Muscle of leg (tissue), 11 donors: Measurements from ENCODE around the gene ANKRD63. TPM values are rescaled to one million over a fixed set of nuclear protein-coding genes. Genes with fewer than 3 reads are reported as not detected.

Source experiments
- DNase-seq: peaks from one replicate; pipeline ENCODE4 v3.0.0; 2013
- H3K27ac ChIP-seq: one replicate; pipeline ENCODE4 v1.5.1; 2013; ENCODE audit warnings: mild to moderate bottlenecking, low read length, control low read depth
- H3K27me3 ChIP-seq: one replicate; pipeline ENCODE4 v1.6.1; 2013; ENCODE audit warnings: low read length; ENCODE audit not compliant: control insufficient read depth, insufficient read depth
- H3K36me3 ChIP-seq: one replicate; pipeline ENCODE4 v1.6.1; 2013; ENCODE audit warnings: low read length; ENCODE audit not compliant: control insufficient read depth, insufficient read depth
- H3K4me1 ChIP-seq: one replicate; pipeline ENCODE4 v1.6.1; 2013; ENCODE audit warnings: low read length; ENCODE audit not compliant: control insufficient read depth, insufficient read depth
- H3K4me3 ChIP-seq: one replicate; pipeline ENCODE4 v1.5.1; 2013; ENCODE audit warnings: low read length, control low read depth
- H3K9me3 ChIP-seq: replicated peaks from 2 replicates; pipeline ENCODE4 v1.6.1; 2013; ENCODE audit warnings: low read depth, low read length; ENCODE audit not compliant: control insufficient read depth
- WGBS: methylation state at CpG from one replicate; pipeline ENCODE4 v1.1.5; 2013; ENCODE audit warnings: missing lambda C conversion rate; ENCODE audit not compliant: insufficient coverage; 5-methylcytosine and 5-hydroxymethylcytosine counted together
- polyA plus RNA-seq, 8 donors: library from polyadenylated mRNA; unstranded; fragments of 120-200 nt; gene quantifications; one replicate each; pipeline versions ENCODE4 v1.2.1 to v1.2.3, GENCODE V29; 2013; ENCODE audit warnings: inconsistent platforms in 1 of 8, low replicate concordance in 1 of 8; ENCODE audit not compliant: insufficient read length in 8 of 8, insufficient read depth in 1 of 8
- total RNA-seq: library from RNA; stranded (reverse); fragments of 120-200 nt; gene quantifications from one replicate; pipeline ENCODE4 v1.2.4, GENCODE V29; 2013

The ANKRD63 gene
- total and polyA plus RNA-seq, 9 donors, result 0.11 to 0.22 (median 0.16) TPM; not detected in 3

GRCh38 chr15:40287505-40287904 is 4.6 kb upstream of the ANKRD63 start:
- Histone ChIP-seq H3K4me1 (peaks cover 52% of the 10 kb centered on the region), H3K27ac (no peak overlapping the region), H3K27me3 (peaks cover 60% of the 10 kb centered on the region), H3K36me3 (no peaks in the 10 kb centered on the region), H3K9me3 (no peaks in the 10 kb centered on the region), H3K4me3 (no peak overlapping the region)
- no peak for DNase-seq
- WGBS, result 100% methylated on average over 1 of the region's 3 CpGs

- 64% methylated on average over 6 of the region's 7 CpGs for WGBS
- Histone ChIP-seq H3K9me3 (no peaks in the 10 kb centered on the region), H3K36me3 (no peaks in the 10 kb centered on the region), H3K27ac (no peak overlapping the region), H3K27me3 (peaks cover 59% of the 10 kb centered on the region), H3K4me3 (no peak overlapping the region), H3K4me1 (peaks cover 54% of the 10 kb centered on the region)
- no peak for DNase-seq
Measured at GRCh38 chr15:40286794-40287193, 3.9 kb upstream of the ANKRD63 start.

GRCh38 chr15:40286061-40286532 is 3.2 kb upstream of the ANKRD63 start:
- Histone ChIP-seq H3K36me3 (no peaks in the 10 kb centered on the region), H3K27ac (no peak overlapping the region), H3K9me3 (no peaks in the 10 kb centered on the region), H3K4me1 (peaks cover 54% of the 10 kb centered on the region), H3K27me3 (peaks cover 59% of the 10 kb centered on the region), H3K4me3 (no peak overlapping the region)
- WGBS, result 67% methylated on average over 7 of the region's 7 CpGs
- no peak for DNase-seq

GRCh38 chr15:40285554-40286011 is 2.7 kb upstream of the ANKRD63 start:
- H3K27me3 ChIP-seq, result peaks cover 64% of the 10 kb centered on the region
- no peaks in the 10 kb centered on the region for H3K9me3 ChIP-seq
- H3K4me1 ChIP-seq, result peaks cover 54% of the 10 kb centered on the region
- no peak overlapping the region for H3K4me3 ChIP-seq
- 14% methylated on average over 1 of the region's 1 CpG for WGBS
- H3K36me3 ChIP-seq, result no peaks in the 10 kb centered on the region
- H3K27ac ChIP-seq, result no peak overlapping the region
- no peak for DNase-seq

- Histone ChIP-seq H3K4me1 (peaks cover 49% of the 10 kb centered on the region), H3K27ac (no peak overlapping the region), H3K36me3 (no peaks in the 10 kb centered on the region), H3K9me3 (no peaks in the 10 kb centered on the region), H3K4me3 (no peak overlapping the region), H3K27me3 (peaks cover 64% of the 10 kb centered on the region)
- 54% methylated on average over 4 of the region's 4 CpGs for WGBS
- peak; percentile 73 for DNase-seq
Measured at GRCh38 chr15:40285151-40285550, 2.3 kb upstream of the ANKRD63 start.

GRCh38 chr15:40283615-40284300 is 894 bp upstream of the ANKRD63 start:
- DNase-seq, result peak; percentile 53
- Histone ChIP-seq H3K9me3 (no peaks in the 10 kb centered on the region), H3K27ac (no peak overlapping the region), H3K27me3 (peaks cover 73% of the 10 kb centered on the region), H3K36me3 (no peaks in the 10 kb centered on the region), H3K4me3 (no peak overlapping the region), H3K4me1 (peaks cover 50% of the 10 kb centered on the region)
- 7% methylated on average over 20 of the region's 33 CpGs for WGBS

GRCh38 chr15:40282147-40282868 is 556 bp downstream of the ANKRD63 start:
- H3K27me3 ChIP-seq, result peaks cover 87% of the 10 kb centered on the region
- H3K36me3 ChIP-seq, result no peaks in the 10 kb centered on the region
- peaks cover 56% of the 10 kb centered on the region for H3K4me1 ChIP-seq
- DNase-seq, result no peak
- H3K4me3 ChIP-seq, result peak overlapping the region; percentile 25
- no peaks in the 10 kb centered on the region for H3K9me3 ChIP-seq
- no peak overlapping the region for H3K27ac ChIP-seq
- under 1% methylated on average over 92 of the region's 92 CpGs for WGBS

- no peaks in the 10 kb centered on the region for H3K36me3 ChIP-seq
- WGBS, result 1% methylated on average over 51 of the region's 51 CpGs
- H3K4me3 ChIP-seq, result no peak overlapping the region
- no peak overlapping the region for H3K27ac ChIP-seq
- H3K27me3 ChIP-seq, result peaks cover 92% of the 10 kb centered on the region
- no peaks in the 10 kb centered on the region for H3K9me3 ChIP-seq
- no peak for DNase-seq
- H3K4me1 ChIP-seq, result peaks cover 51% of the 10 kb centered on the region
Measured at GRCh38 chr15:40281801-40282146, 1.1 kb downstream of the ANKRD63 start.

- DNase-seq, result no peak
- no peaks in the 10 kb centered on the region for H3K36me3 ChIP-seq
- H3K27me3 ChIP-seq, result peaks cover 96% of the 10 kb centered on the region
- H3K4me1 ChIP-seq, result peaks cover 46% of the 10 kb centered on the region
- no peaks in the 10 kb centered on the region for H3K9me3 ChIP-seq
- no peak overlapping the region for H3K27ac ChIP-seq
- H3K4me3 ChIP-seq, result no peak overlapping the region
- 25% methylated on average over 42 of the region's 43 CpGs for WGBS
Measured at GRCh38 chr15:40281057-40281800, 1.6 kb downstream of the ANKRD63 start.
